Body of pancreas (tissue), 4 donors: ENCODE measurements around the gene LETM1.

Experiments
- POLR2A ChIP-seq, 3 donors: fragments of 450-650 bp; IDR thresholded peaks; one replicate each; pipeline ENCODE4 v1.6.1; 2016; ENCODE audit warnings: antibody characterized with exemption in 3 of 3, mild to moderate bottlenecking in 2 of 3
- TF ChIP-seq, protein P1 (sequence below), 7 experiments: fragments of 450-650 bp in 4 of 7; fragments of 200-600 bp in 3 of 7; sonication (generic) in 3 of 7; IDR thresholded peaks; one replicate each; pipeline ENCODE4 v1.5.1; 2016 to 2019; ENCODE audit warnings: antibody characterized with exemption in 7 of 7

GRCh38 chr4:1899149-1900086 lies 43.5 kb upstream of the LETM1 start:
- TF ChIP-seq POLR2A (IDR thresholded peaks at IDR 0.05) = no peak
- TF ChIP-seq, protein P1, sequence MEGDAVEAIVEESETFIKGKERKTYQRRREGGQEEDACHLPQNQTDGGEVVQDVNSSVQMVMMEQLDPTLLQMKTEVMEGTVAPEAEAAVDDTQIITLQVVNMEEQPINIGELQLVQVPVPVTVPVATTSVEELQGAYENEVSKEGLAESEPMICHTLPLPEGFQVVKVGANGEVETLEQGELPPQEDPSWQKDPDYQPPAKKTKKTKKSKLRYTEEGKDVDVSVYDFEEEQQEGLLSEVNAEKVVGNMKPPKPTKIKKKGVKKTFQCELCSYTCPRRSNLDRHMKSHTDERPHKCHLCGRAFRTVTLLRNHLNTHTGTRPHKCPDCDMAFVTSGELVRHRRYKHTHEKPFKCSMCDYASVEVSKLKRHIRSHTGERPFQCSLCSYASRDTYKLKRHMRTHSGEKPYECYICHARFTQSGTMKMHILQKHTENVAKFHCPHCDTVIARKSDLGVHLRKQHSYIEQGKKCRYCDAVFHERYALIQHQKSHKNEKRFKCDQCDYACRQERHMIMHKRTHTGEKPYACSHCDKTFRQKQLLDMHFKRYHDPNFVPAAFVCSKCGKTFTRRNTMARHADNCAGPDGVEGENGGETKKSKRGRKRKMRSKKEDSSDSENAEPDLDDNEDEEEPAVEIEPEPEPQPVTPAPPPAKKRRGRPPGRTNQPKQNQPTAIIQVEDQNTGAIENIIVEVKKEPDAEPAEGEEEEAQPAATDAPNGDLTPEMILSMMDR (IDR thresholded peaks at IDR 0.05) = peak; percentile 79 to 89 (median 86)
